Nephron progenitor cell (in vitro differentiated cells): ENCODE results near the gene CEP112.
A peak's percentile ranks its signal among the peaks of the same experiment; 100 is the strongest.

Experiments
- DNase-seq: peaks from one replicate; pipeline ENCODE4 v3.0.0; 2021
- H3K27ac Mint-ChIP-seq: 2 replicates; pipeline ENCODE4 v1.8.0; 2021; ENCODE audit warnings: mild to moderate bottlenecking, moderate library complexity, mixed read lengths
- H3K27me3 Mint-ChIP-seq: 2 replicates; pipeline ENCODE4 v1.8.0; 2021; ENCODE audit warnings: mild to moderate bottlenecking, low read depth, mixed read lengths; ENCODE audit not compliant: poor library complexity
- H3K36me3 Mint-ChIP-seq: 2 replicates; pipeline ENCODE4 v1.8.0; 2021; ENCODE audit warnings: low read depth, mixed read lengths
- H3K4me1 Mint-ChIP-seq: 2 replicates; pipeline ENCODE4 v1.8.0; 2021; ENCODE audit warnings: mixed read lengths
- H3K4me3 Mint-ChIP-seq: 2 replicates; pipeline ENCODE4 v1.8.0; 2021; ENCODE audit warnings: mild to moderate bottlenecking, moderate library complexity, mixed read lengths
- H3K9me3 Mint-ChIP-seq: 2 replicates; pipeline ENCODE4 v1.8.0; 2021; ENCODE audit warnings: mild to moderate bottlenecking, moderate library complexity, mixed read lengths
- CTCF ChIP-seq: fragments of 200-600 bp; sonication (generic); IDR thresholded peaks from 2 replicates; pipeline ENCODE4 v1.5.0; 2021; ENCODE audit warnings: antibody characterized with exemption

CEP112 gene

GRCh38 chr17:66138120-66138519 is 53.8 kb downstream of the CEP112 start:
- Mint-ChIP-seq H3K4me1 (no peaks in the 10 kb centered on the region), H3K4me3 (no peak overlapping the region), H3K27ac (no peak overlapping the region), H3K27me3 (no peaks in the 10 kb centered on the region), H3K9me3 (peaks cover 15% of the 10 kb centered on the region), H3K36me3 (peaks cover 50% of the 10 kb centered on the region)
- TF ChIP-seq CTCF: no peak
- no peak for DNase-seq

GRCh38 chr17:66135896-66136295 is 56.0 kb downstream of the CEP112 start:
- H3K9me3 Mint-ChIP-seq: peaks cover 15% of the 10 kb centered on the region
- no peaks in the 10 kb centered on the region for H3K27me3 Mint-ChIP-seq
- no peak for DNase-seq
- H3K4me3 Mint-ChIP-seq: no peak overlapping the region
- peaks cover 54% of the 10 kb centered on the region for H3K36me3 Mint-ChIP-seq
- peaks cover under 1% of the 10 kb centered on the region for H3K4me1 Mint-ChIP-seq
- H3K27ac Mint-ChIP-seq: no peak overlapping the region
- no peak for TF ChIP-seq CTCF

GRCh38 chr17:66135219-66135618 is 56.7 kb downstream of the CEP112 start:
- peaks cover 7% of the 10 kb centered on the region for H3K4me1 Mint-ChIP-seq
- no peak overlapping the region for H3K27ac Mint-ChIP-seq
- peaks cover 19% of the 10 kb centered on the region for H3K9me3 Mint-ChIP-seq
- H3K4me3 Mint-ChIP-seq: no peak overlapping the region
- no peaks in the 10 kb centered on the region for H3K27me3 Mint-ChIP-seq
- no peak for TF ChIP-seq CTCF
- H3K36me3 Mint-ChIP-seq: peaks cover 61% of the 10 kb centered on the region
- no peak for DNase-seq

- DNase-seq: no peak
- peaks cover 40% of the 10 kb centered on the region for H3K36me3 Mint-ChIP-seq
- peaks cover 39% of the 10 kb centered on the region for H3K4me1 Mint-ChIP-seq
- H3K4me3 Mint-ChIP-seq: no peak overlapping the region
- peaks cover 7% of the 10 kb centered on the region for H3K9me3 Mint-ChIP-seq
- no peak for TF ChIP-seq CTCF
- H3K27ac Mint-ChIP-seq: no peak overlapping the region
- no peaks in the 10 kb centered on the region for H3K27me3 Mint-ChIP-seq
Observed at GRCh38 chr17:66129759-66130158, 62.2 kb downstream of the CEP112 start.

GRCh38 chr17:66126231-66126630 is 65.7 kb downstream of the CEP112 start:
- Mint-ChIP-seq H3K27ac (no peak overlapping the region), H3K4me3 (no peak overlapping the region), H3K36me3 (peaks cover 56% of the 10 kb centered on the region), H3K9me3 (peaks cover 26% of the 10 kb centered on the region), H3K4me1 (peaks cover 53% of the 10 kb centered on the region), H3K27me3 (no peaks in the 10 kb centered on the region)
- no peak for TF ChIP-seq CTCF
- no peak for DNase-seq

GRCh38 chr17:66123163-66123562 is 68.8 kb downstream of the CEP112 start:
- no peaks in the 10 kb centered on the region for H3K27me3 Mint-ChIP-seq
- H3K36me3 Mint-ChIP-seq: peaks cover 62% of the 10 kb centered on the region
- peaks cover 37% of the 10 kb centered on the region for H3K9me3 Mint-ChIP-seq
- no peak for DNase-seq
- H3K4me1 Mint-ChIP-seq: peaks cover 32% of the 10 kb centered on the region
- H3K27ac Mint-ChIP-seq: peak overlapping the region; percentile 79
- H3K4me3 Mint-ChIP-seq: no peak overlapping the region
- no peak for TF ChIP-seq CTCF
